ENCODE results near the gene ADIPOQ.
"Not testable (repeated sequence)": the region's sequence is repeated elsewhere in the genome, so short reads cannot be mapped to it uniquely, and the experiment has no call there.

Gene ADIPOQ

DNA sequence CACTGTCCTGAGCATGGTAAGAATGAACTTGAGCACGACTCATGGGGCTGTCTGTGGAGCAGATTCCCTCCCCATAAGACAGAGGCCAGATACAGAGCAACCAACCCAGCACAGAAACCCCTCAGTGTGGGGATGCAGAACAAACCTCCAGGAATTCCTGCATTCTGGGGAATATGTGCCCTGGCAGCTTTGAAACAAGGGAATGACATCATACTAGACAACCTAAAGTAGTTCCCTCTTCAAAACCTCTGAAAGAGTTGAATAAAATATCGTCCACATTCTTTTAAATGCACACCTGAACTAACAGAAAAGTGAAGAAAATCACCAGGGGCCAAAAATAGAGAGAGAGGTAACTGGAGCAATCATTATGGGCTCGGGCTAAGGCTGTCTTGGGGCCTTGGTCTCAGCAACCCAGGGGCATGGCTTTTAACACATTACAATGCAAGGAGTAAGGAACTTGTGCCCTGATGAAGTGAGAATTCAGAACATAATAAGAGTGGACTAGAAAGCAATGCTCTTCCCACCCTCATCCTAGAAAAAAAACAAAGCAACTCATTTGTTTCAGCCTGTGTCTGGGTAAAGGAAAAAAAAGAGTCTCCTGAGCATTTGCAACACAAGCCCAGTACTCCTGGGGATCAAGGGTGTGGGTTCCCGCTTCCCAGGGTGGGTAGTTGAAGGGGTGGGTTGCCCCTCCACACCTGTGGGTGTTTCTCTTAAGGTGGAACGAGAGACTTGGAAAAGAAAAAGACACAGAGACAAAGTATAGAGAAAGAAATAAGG lies 43.9 kb downstream of the ADIPOQ start:
- no peaks in the 10 kb centered on the region for H3K27me3 ChIP-seq
- H3K27ac ChIP-seq: no peak overlapping the region
- no peak for TF ChIP-seq CTCF (IDR thresholded peaks at IDR 0.05)
- H3K4me3 ChIP-seq (ENCODE audit: low read depth in 1 of 2, low read length in 1 of 2): no peak overlapping the region
- H3K9me3 ChIP-seq: no peaks in the 10 kb centered on the region
- H3K36me3 ChIP-seq: no peaks in the 10 kb centered on the region
- peaks cover 0 to 15% of the 10 kb centered on the region in 2 experiments for H3K4me1 ChIP-seq (ENCODE audit: control insufficient read depth in 1 of 2, insufficient read depth in 1 of 2, low read depth in 1 of 2, low read length in 1 of 2)

- H3K27me3 ChIP-seq; H3K27ac ChIP-seq; H3K4me1 ChIP-seq (ENCODE audit: control insufficient read depth in 1 of 2, insufficient read depth in 1 of 2, low read depth in 1 of 2, low read length in 1 of 2); H3K36me3 ChIP-seq; H3K4me3 ChIP-seq (ENCODE audit: low read depth in 1 of 2, low read length in 1 of 2); H3K9me3 ChIP-seq: not testable (repeated sequence)
Observed at GRCh38 chr3:186887507-186887938, 45.0 kb downstream of the ADIPOQ start.

- Histone ChIP-seq H3K27me3 (no peaks in the 10 kb centered on the region), H3K27ac (no peak overlapping the region), H3K4me1 (ENCODE audit: control insufficient read depth in 1 of 2, insufficient read depth in 1 of 2, low read depth in 1 of 2, low read length in 1 of 2) (no peaks in the 10 kb centered on the region), H3K4me3 (ENCODE audit: low read depth in 1 of 2, low read length in 1 of 2) (no peak overlapping the region), H3K9me3 (no peaks in the 10 kb centered on the region), H3K36me3 (no peaks in the 10 kb centered on the region)
- TF ChIP-seq CTCF (IDR thresholded peaks at IDR 0.05): no peak
Observed at GRCh38 chr3:186888569-186888968, 46.1 kb downstream of the ADIPOQ start.

DNA sequence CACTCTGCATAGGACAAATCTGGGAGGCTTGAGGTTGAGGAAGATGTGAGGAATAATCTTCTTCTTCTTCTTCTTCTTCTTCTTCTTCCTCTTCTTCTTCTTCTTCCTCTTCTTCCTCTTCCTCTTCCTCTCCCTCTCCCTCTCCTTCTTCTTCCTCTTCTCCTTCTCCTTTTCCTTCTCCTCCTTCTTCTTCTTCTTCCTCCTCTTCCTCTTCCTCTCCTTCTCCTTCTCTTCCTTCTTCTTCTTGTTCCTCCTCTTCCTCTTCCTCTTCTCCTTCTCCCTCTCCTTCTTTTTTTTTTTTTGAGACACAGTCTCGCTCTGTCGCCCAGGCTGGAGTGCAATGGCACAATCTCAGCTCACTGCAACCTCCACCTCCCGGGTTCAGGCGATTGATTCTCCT lies 47.2 kb downstream of the ADIPOQ start:
- peak overlapping the region; percentile 57 for H3K27ac ChIP-seq
- not testable (repeated sequence) for H3K4me3 ChIP-seq (ENCODE audit: low read depth in 1 of 2, low read length in 1 of 2); H3K4me1 ChIP-seq (ENCODE audit: control insufficient read depth in 1 of 2, insufficient read depth in 1 of 2, low read depth in 1 of 2, low read length in 1 of 2); H3K9me3 ChIP-seq; H3K27me3 ChIP-seq; H3K36me3 ChIP-seq

DNA sequence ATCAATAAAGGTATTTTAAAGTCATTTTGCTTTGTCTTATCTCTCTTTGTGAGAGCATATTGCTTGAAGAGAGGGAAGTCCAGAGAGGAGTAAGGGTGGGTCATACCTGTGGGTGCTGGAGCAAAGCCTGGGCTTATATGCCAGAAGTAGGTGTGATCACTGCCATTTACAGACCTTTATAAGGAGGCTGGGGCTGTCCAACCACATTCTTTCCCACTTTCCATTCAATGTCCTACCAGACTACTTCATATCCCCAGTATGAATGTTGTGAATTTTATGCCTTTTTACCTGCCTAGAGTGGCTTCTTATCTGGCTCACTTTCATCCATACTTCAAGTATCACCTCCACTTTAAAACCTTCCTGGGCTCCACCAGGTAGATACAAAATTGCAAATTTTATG lies 48.4 kb downstream of the ADIPOQ start:
- no peaks in the 10 kb centered on the region for H3K9me3 ChIP-seq
- H3K27me3 ChIP-seq: no peaks in the 10 kb centered on the region
- no peak overlapping the region for H3K4me3 ChIP-seq (ENCODE audit: low read depth in 1 of 2, low read length in 1 of 2)
- no peaks in the 10 kb centered on the region for H3K36me3 ChIP-seq
- TF ChIP-seq CTCF (IDR thresholded peaks at IDR 0.05): no peak
- no peak overlapping the region for H3K27ac ChIP-seq
- H3K4me1 ChIP-seq (ENCODE audit: control insufficient read depth in 1 of 2, insufficient read depth in 1 of 2, low read depth in 1 of 2, low read length in 1 of 2): no peaks in the 10 kb centered on the region

DNA sequence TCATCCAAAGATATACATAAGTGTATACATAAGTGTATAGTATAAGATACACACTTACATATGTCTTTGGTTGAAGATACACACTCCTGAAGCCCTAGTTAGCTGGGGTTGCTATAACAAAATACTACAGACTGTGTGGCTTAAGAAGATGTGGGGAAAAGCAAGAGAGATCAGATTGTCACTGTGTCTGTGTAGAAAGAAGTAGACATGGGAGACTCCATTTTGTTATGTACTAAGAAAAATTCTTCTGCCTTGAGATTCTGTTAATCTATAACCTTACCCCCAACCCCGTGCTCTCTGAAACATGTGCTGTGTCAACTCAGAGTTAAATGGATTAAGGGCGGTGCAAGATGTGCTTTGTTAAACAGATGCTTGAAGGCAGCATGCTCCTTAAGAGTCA lies 50.6 kb downstream of the ADIPOQ start:
- not testable (repeated sequence) for H3K27ac ChIP-seq; H3K36me3 ChIP-seq; H3K4me3 ChIP-seq (ENCODE audit: low read depth in 1 of 2, low read length in 1 of 2); H3K27me3 ChIP-seq; H3K9me3 ChIP-seq; H3K4me1 ChIP-seq (ENCODE audit: control insufficient read depth in 1 of 2, insufficient read depth in 1 of 2, low read depth in 1 of 2, low read length in 1 of 2)

DNA sequence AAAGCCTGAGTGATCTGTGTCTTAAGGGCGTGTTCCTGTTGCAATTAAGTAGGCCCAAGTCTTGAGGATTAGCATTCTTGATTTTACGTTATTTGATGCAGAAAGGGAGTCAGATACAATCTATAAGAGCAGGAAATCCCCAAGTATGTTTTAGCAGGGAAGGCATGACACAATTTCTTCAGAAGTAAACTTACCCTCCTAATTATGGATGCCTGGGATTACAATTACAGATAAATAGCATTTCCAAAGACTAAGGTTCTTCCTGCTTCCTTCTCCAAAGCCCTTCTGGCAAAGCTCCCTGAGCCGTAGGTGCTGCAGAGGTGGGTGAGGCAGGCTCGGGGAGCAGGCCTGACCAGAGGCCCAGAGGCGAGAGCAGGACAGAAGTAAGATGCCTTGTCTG lies 52.9 kb downstream of the ADIPOQ start:
- no peak overlapping the region for H3K27ac ChIP-seq
- no peak for TF ChIP-seq CTCF (IDR thresholded peaks at IDR 0.05)
- no peaks in the 10 kb centered on the region for H3K27me3 ChIP-seq
- no peaks in the 10 kb centered on the region for H3K4me1 ChIP-seq (ENCODE audit: control insufficient read depth in 1 of 2, insufficient read depth in 1 of 2, low read depth in 1 of 2, low read length in 1 of 2)
- H3K4me3 ChIP-seq (ENCODE audit: low read depth in 1 of 2, low read length in 1 of 2): no peak overlapping the region
- no peaks in the 10 kb centered on the region for H3K9me3 ChIP-seq
- H3K36me3 ChIP-seq: no peaks in the 10 kb centered on the region
